ENCODE results near the gene MXD3. TPM values are rescaled to one million over a fixed set of nuclear protein-coding genes. Genes with fewer than 3 reads are reported as not detected.
"Not testable (repeated sequence)": the region's sequence is repeated elsewhere in the genome, so short reads cannot be mapped to it uniquely, and the experiment has no call there.

The MXD3 gene, protein sequence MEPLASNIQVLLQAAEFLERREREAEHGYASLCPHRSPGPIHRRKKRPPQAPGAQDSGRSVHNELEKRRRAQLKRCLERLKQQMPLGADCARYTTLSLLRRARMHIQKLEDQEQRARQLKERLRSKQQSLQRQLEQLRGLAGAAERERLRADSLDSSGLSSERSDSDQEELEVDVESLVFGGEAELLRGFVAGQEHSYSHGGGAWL
- 11.6 and 13.0 TPM in 2 replicates for total RNA-seq (2014; rRNA removed; shearing (Covaris generic))
- polyA plus RNA-seq (2016; fragmentation: Nextera tagmentation; extraction: Ambion mirVana): 8.4 and 9.9 TPM in 2 replicates
- long read RNA-seq, partial matches to known transcripts: 0 of 2 reads
- long read RNA-seq, other reads (novel, unspliced or antisense): 1 of 2 reads

DNA sequence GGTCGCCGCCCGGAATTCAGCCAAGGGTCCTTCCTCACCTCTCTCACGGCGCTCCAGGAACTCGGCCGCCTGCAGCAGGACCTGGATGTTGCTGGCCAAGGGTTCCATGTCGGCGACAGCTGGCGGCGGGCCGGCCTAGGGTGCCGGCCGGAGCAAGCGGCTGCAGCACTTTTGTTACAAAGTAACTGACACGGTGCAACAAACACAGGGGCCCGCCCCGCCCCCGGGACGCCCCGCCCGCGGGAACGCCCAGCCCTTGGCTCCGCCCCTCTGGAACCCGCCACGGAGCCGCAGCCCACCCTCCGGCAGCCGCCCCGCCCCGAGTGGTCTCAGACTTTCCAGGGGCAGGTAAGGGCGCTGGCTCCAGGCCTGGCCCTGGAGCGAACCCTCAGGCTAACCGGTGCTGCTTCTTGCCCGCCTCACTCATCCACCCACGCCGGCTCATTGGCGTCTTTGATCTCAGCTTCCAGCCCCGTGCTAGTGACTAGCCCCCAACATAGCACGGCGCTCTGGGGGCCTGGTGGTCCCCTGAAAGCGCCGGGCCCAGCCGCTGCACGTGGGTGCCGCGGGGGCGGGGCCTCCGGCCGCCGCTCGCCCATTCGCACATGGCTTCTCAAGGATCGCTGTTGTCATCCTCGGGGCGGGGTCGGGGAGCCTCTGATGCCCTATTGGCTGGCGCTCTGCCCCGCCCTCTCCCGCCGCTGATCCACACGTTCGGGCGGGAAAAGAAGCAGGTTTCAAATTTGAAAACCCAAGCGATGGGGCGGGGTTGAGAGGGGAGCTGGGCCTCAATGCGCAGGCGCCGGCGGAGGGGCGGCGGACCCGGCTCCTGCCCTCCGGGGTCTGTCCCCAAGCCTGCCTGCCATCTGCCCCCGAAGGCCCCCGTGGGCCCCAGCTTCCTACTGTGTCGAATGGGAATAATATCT, at the start of gene MXD3:
TSS of gene MXD3 (minus strand) at position 176 of the 926 bp plus-strand sequence. CDS start at position 108, 68 bp downstream.
- Mint-ChIP-seq H3K27ac (peak within 1 kb of the TSS; percentile 95), H3K36me3 (ENCODE audit: low read depth) (peaks cover 2% of the 10 kb centered on the region), H3K4me3 (peak within 1 kb of the TSS; percentile 75), H3K9me3 (no peaks in the 10 kb centered on the region; the same call in 2 of the 3 replicates), H3K4me1 (peaks cover 18% of the 10 kb centered on the region), H3K27me3 (ENCODE audit: insufficient read depth, low read depth, poor library complexity) (peaks cover 13% of the 10 kb centered on the region)
- peak within 1 kb of the TSS; percentile 90 for H3K4me2 ChIP-seq
- H3K79me2 ChIP-seq (replicated peaks; ENCODE audit: insufficient read depth): no peaks in the 10 kb centered on the region
- 0 out of 2 replicates have a peak, but pooled peaks cover under 1% of the 10 kb centered on the region for H3K36me3 ChIP-seq (ENCODE audit: insufficient read depth)
- H3K27me3 ChIP-seq (ENCODE audit: insufficient read depth): no peaks in the 10 kb centered on the region
- H3K27ac ChIP-seq (ENCODE audit: low read depth): peak within 1 kb of the TSS; percentile 91; the same call in 1 of the 2 replicates
- peaks cover 14% of the 10 kb centered on the region for H3F3A ChIP-seq (replicated peaks; ENCODE audit: low read depth)
- peak within 1 kb of the TSS; percentile 69 for H3K4me3 ChIP-seq
- peaks cover 12% of the 10 kb centered on the region for H3K4me1 ChIP-seq (ENCODE audit: insufficient read depth)
- H2AFZ ChIP-seq: peak within 1 kb of the TSS; percentile 78; the same call in 1 of the 2 replicates
- TF ChIP-seq NANOG (IDR thresholded peaks at IDR 0.05; ENCODE audit: borderline replicate concordance): no peak
- TF ChIP-seq CREB1 (CRISPR knock-in tag; IDR thresholded peaks at IDR 0.05; ENCODE audit: low read depth): peak; percentile 54; the same call in 1 of the 2 replicates
- TF ChIP-seq, protein P1, sequence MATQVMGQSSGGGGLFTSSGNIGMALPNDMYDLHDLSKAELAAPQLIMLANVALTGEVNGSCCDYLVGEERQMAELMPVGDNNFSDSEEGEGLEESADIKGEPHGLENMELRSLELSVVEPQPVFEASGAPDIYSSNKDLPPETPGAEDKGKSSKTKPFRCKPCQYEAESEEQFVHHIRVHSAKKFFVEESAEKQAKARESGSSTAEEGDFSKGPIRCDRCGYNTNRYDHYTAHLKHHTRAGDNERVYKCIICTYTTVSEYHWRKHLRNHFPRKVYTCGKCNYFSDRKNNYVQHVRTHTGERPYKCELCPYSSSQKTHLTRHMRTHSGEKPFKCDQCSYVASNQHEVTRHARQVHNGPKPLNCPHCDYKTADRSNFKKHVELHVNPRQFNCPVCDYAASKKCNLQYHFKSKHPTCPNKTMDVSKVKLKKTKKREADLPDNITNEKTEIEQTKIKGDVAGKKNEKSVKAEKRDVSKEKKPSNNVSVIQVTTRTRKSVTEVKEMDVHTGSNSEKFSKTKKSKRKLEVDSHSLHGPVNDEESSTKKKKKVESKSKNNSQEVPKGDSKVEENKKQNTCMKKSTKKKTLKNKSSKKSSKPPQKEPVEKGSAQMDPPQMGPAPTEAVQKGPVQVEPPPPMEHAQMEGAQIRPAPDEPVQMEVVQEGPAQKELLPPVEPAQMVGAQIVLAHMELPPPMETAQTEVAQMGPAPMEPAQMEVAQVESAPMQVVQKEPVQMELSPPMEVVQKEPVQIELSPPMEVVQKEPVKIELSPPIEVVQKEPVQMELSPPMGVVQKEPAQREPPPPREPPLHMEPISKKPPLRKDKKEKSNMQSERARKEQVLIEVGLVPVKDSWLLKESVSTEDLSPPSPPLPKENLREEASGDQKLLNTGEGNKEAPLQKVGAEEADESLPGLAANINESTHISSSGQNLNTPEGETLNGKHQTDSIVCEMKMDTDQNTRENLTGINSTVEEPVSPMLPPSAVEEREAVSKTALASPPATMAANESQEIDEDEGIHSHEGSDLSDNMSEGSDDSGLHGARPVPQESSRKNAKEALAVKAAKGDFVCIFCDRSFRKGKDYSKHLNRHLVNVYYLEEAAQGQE (IDR thresholded peaks at IDR 0.05; ENCODE audit: unreplicated experiment): no peak
- peak; percentile 63 for TF ChIP-seq POLR2AphosphoS5 (IDR thresholded peaks at IDR 0.05; ENCODE audit: low read depth)
- TF ChIP-seq, protein P2, sequence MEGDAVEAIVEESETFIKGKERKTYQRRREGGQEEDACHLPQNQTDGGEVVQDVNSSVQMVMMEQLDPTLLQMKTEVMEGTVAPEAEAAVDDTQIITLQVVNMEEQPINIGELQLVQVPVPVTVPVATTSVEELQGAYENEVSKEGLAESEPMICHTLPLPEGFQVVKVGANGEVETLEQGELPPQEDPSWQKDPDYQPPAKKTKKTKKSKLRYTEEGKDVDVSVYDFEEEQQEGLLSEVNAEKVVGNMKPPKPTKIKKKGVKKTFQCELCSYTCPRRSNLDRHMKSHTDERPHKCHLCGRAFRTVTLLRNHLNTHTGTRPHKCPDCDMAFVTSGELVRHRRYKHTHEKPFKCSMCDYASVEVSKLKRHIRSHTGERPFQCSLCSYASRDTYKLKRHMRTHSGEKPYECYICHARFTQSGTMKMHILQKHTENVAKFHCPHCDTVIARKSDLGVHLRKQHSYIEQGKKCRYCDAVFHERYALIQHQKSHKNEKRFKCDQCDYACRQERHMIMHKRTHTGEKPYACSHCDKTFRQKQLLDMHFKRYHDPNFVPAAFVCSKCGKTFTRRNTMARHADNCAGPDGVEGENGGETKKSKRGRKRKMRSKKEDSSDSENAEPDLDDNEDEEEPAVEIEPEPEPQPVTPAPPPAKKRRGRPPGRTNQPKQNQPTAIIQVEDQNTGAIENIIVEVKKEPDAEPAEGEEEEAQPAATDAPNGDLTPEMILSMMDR (conservative IDR thresholded peaks at IDR 0.05; ENCODE audit: low read depth in 2 of 2): no peak
- TF ChIP-seq ZNF114 (CRISPR knock-in tag; IDR thresholded peaks at IDR 0.05): no peak
- DNase-seq (ENCODE audit: low spot score) (peak; percentile 100), ATAC-seq (peak; percentile 65)
- H3K9me2 ChIP-seq (ENCODE audit: insufficient read depth): no peaks in the 10 kb centered on the region
- H4K20me1 ChIP-seq (replicated peaks; ENCODE audit: insufficient read depth): peaks cover 11% of the 10 kb centered on the region; the same call in 1 of the 2 replicates

DNA sequence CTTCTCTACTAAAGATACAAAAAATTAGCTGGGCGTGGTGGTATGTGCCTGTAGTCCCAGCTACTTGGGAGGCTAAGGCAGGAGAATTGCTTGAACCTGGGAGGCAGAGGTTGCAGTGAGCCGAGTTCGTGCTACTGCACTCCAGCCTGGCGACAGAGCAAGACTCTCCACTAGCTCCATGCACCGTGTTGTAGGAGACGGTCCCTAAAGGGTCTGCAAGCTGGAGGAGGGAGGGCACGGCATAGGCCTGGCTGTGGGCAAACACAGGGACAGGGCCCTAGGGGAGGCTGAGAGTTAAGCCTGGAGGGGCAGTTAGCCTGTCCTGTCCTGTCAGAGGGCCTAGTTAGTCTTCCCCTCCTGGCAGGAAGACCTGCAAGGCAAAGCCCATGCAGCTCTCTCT, 49.0 kb upstream of the MXD3 start:
- H3K36me3 ChIP-seq (ENCODE audit: insufficient read depth); H2AFZ ChIP-seq; H3K4me3 Mint-ChIP-seq; H3K27ac ChIP-seq (ENCODE audit: low read depth); H3K9me3 Mint-ChIP-seq; H3K9me2 ChIP-seq (ENCODE audit: insufficient read depth); H3K4me2 ChIP-seq; DNase-seq (ENCODE audit: low spot score); H3K27ac Mint-ChIP-seq; H3K36me3 Mint-ChIP-seq (ENCODE audit: low read depth); H3K27me3 ChIP-seq (ENCODE audit: insufficient read depth); H3K79me2 ChIP-seq (replicated peaks; ENCODE audit: insufficient read depth); H3K4me3 ChIP-seq; ATAC-seq; H4K20me1 ChIP-seq (replicated peaks; ENCODE audit: insufficient read depth): not testable (repeated sequence)
- peaks cover 19% of the 10 kb centered on the region for H3K27me3 Mint-ChIP-seq (ENCODE audit: insufficient read depth, low read depth, poor library complexity)
- peaks cover 14% of the 10 kb centered on the region; the same call in 1 of the 2 replicates for H3F3A ChIP-seq (replicated peaks; ENCODE audit: low read depth)
- H3K4me1 ChIP-seq (ENCODE audit: insufficient read depth): peaks cover 26% of the 10 kb centered on the region
- H3K4me1 Mint-ChIP-seq: peaks cover 28% of the 10 kb centered on the region

Measured in GM23338 (cell line).